Right lung (tissue), 5 donors: ENCODE measurements around the gene PISD. TPM values are rescaled to one million over a fixed set of nuclear protein-coding genes. Genes with fewer than 3 reads are reported as not detected.

Experiments used
- DNase-seq, 2 donors: peaks; one replicate each; pipeline ENCODE4 v3.0.0-alpha.2; 2013
- polyA plus RNA-seq, 5 donors: library from polyadenylated mRNA; unstranded; fragments of 120-200 nt; gene quantifications; one replicate each; pipeline versions ENCODE4 v1.2.1 to v1.2.3, GENCODE V29; 2013; ENCODE audit warnings: inconsistent platforms in 1 of 5, low replicate concordance in 1 of 5; ENCODE audit not compliant: insufficient read length in 5 of 5, insufficient read depth in 1 of 5

PISD gene
- polyA plus RNA-seq, 5 donors, result 21.4 to 27.8 (median 27.1) TPM

DNA sequence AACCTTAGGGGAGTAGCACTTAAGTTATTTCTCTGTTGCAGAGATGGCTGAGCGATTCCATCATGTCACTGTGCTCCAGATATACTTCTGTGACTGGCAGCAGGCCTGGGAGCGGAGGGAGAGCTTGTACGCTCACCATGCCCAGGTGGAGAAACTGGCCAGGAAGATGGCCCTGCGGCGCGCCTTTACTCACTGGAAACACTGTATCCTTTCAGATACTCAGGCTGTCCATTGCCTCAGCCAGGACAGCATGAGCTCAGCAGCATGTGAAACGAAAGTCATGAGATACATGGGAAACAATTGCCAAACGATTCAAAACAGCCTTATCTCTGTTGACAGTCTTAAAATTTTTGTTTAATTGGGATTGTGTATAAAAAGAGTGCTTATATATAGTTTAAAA is 86.8 kb downstream of the PISD start:
- no peak for DNase-seq

DNA sequence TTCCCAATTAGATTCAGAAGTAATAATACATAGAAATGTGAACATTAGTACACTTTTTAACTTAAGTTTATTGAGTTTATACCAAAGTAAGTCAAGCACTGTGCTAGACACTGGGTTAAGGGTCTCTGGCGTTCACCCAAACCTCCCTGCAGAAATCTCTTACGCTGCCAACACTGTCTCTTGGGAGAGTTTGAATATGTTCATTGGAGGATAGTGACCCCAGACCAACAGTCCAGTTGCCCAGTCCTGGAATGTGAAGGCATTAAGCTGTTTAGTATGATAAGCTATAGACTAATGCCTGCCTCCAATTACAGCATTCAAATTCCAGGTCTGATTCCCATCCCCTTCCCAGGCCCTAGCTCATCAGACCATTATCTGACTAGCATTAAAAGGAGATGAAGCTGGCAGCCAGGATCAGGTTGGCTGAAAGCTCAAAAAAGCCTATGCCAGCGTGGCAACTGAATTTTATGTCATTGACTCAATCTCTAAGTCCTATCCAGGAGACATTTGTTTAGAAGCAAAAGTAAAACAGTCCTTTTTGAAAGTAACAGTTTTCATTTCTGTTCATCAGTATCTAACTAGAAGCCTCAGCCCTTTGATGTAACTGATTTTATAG is 87.9 kb downstream of the PISD start:
- DNase-seq, result peak in 1 of 2 donors; percentile 4

DNA sequence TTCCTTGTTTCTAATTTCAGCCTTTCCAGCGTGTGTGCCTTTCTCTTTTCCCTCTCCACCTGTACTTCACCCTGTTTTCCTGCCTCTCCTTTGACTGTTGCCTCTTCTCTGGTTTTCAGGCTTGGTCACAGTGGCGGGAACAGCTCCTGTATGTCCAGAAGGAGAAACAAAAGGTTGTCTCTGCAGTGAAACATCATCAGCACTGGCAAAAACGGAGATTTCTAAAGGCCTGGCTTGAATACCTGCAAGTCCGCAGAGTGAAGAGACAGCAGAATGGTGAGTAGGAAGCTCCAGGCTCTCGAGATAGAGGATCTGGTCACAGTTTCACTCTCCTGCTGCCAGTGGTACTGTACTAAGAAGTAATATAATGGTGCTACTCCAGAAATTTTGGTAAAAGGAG is 89.1 kb downstream of the PISD start:
- DNase-seq, result no peak

DNA sequence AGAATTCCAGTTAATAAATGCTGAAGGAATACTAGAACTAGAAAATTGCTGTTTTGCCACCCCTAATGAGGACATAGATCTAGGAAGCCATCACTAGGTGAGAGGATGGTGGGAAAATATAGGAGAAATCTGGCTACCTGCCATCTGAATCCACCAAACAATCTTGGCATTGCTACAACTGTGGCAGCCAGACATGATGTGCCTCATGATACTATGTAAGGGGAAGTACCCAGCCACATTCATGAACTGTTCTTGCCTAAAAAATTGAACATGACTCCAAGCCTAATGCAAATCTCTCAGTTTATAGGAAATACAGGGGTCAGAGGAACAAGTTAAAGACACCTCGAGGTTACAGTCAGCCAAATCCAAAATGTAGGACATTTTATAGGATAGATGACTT is 92.9 kb downstream of the PISD start:
- DNase-seq, result no peak

Other genes with a start within 250 kb of the PISD start
- 10 to 100 TPM; 39.7 to 50.2 (median 45.6) TPM for gene EIF4ENIF1, start 172.4 kb downstream of the PISD start, polyA plus RNA-seq
- 10 to 100 TPM; 28.9 to 37.5 (median 30.5) TPM for gene SFI1, start 165.7 kb downstream of the PISD start, polyA plus RNA-seq
- 10 to 100 TPM; 23.3 to 31.5 (median 27.0) TPM for gene PRR14L, start 87.9 kb upstream of the PISD start, polyA plus RNA-seq
- 10 to 100 TPM; 12.2 to 19.4 (median 15.1) TPM for gene DEPDC5, start 91.8 kb upstream of the PISD start, polyA plus RNA-seq